GM21381 (cell line): ENCODE measurements around the gene SYNE1.
"Not testable (repeated sequence)": the region's sequence is repeated elsewhere in the genome, so short reads cannot be mapped to it uniquely, and the experiment has no call there.

ENCODE experiments used
- ATAC-seq: cut with Tn5 transposase; IDR thresholded peaks from one replicate; pipeline ENCODE4 v1.9.1; 2021; ENCODE audit warnings: mild to moderate bottlenecking, moderate library complexity; ENCODE audit not compliant: unreplicated experiment

Gene SYNE1

GRCh38 chr6:152631376-152631775 lies 5.8 kb downstream of the SYNE1 start:
- ATAC-seq: no peak

GRCh38 chr6:152630832-152631231 lies 6.3 kb downstream of the SYNE1 start:
- no peak for ATAC-seq

GRCh38 chr6:152625213-152625612 lies 11.9 kb downstream of the SYNE1 start:
- ATAC-seq: no peak

GRCh38 chr6:152614776-152615175 lies 22.4 kb downstream of the SYNE1 start:
- not testable (repeated sequence) for ATAC-seq

GRCh38 chr6:152609125-152609670 lies 28.0 kb downstream of the SYNE1 start:
- ATAC-seq: no peak

- ATAC-seq: no peak
These were observed 31.2 kb downstream of the SYNE1 start for GRCh38 chr6:152605941-152606340.

- ATAC-seq: no peak
These were observed 31.8 kb downstream of the SYNE1 start for GRCh38 chr6:152605342-152605741.

- no peak for ATAC-seq
These were observed 33.3 kb downstream of the SYNE1 start for GRCh38 chr6:152603911-152604310.

GRCh38 chr6:152600022-152600421 lies 37.1 kb downstream of the SYNE1 start:
- no peak for ATAC-seq

- ATAC-seq: no peak
These were observed 38.1 kb downstream of the SYNE1 start for GRCh38 chr6:152598901-152599537.

- no peak for ATAC-seq
These were observed 38.7 kb downstream of the SYNE1 start for GRCh38 chr6:152598421-152598820.

- ATAC-seq: no peak
These were observed 40.4 kb downstream of the SYNE1 start for GRCh38 chr6:152596726-152597125.

- no peak for ATAC-seq
These were observed 41.7 kb downstream of the SYNE1 start for GRCh38 chr6:152595499-152595898.

- no peak for ATAC-seq
These were observed 42.5 kb downstream of the SYNE1 start for GRCh38 chr6:152594701-152595100.

GRCh38 chr6:152588456-152588855 lies 48.7 kb downstream of the SYNE1 start:
- no peak for ATAC-seq

GRCh38 chr6:152587473-152587872 lies 49.7 kb downstream of the SYNE1 start:
- ATAC-seq: no peak

- no peak for ATAC-seq
These were observed 51.9 kb downstream of the SYNE1 start for GRCh38 chr6:152585236-152585635.

GRCh38 chr6:152583888-152584287 lies 53.3 kb downstream of the SYNE1 start:
- no peak for ATAC-seq

- ATAC-seq: no peak
These were observed 60.6 kb downstream of the SYNE1 start for GRCh38 chr6:152576525-152576924.

GRCh38 chr6:152575621-152576150 lies 61.5 kb downstream of the SYNE1 start:
- no peak for ATAC-seq

- no peak for ATAC-seq
These were observed 62.0 kb downstream of the SYNE1 start for GRCh38 chr6:152575161-152575560.

- no peak for ATAC-seq
These were observed 63.4 kb downstream of the SYNE1 start for GRCh38 chr6:152573762-152574161.
